Hepatocyte (in vitro differentiated cells): ENCODE measurements around the gene PRTG. TPM values are rescaled to one million over a fixed set of nuclear protein-coding genes. Genes with fewer than 3 reads are reported as not detected.
"Not testable (repeated sequence)": the region's sequence is repeated elsewhere in the genome, so short reads cannot be mapped to it uniquely, and the experiment has no call there.

Experiments
- DNase-seq: peaks from one replicate; pipeline ENCODE4 v3.0.0-alpha.2; 2016; ENCODE audit warnings: low spot score
- H2AFZ ChIP-seq: fragments of 200-600 bp; sonication (generic); 2 replicates; pipeline ENCODE4 v1.6.0; 2016; ENCODE audit warnings: antibody characterized with exemption, mild to moderate bottlenecking
- H3K27ac ChIP-seq: fragments of 200-600 bp; sonication (generic); 2 replicates; pipeline ENCODE4 v1.5.1; 2016; ENCODE audit warnings: mild to moderate bottlenecking
- H3K27me3 ChIP-seq: fragments of 200-600 bp; sonication (generic); 2 replicates; pipeline ENCODE4 v1.6.1; 2016
- H3K36me3 ChIP-seq: fragments of 200-600 bp; sonication (generic); replicated peaks from 2 replicates; pipeline ENCODE4 v1.5.1; 2016; ENCODE audit warnings: low read depth; ENCODE audit not compliant: insufficient read depth
- H3K4me1 ChIP-seq: fragments of 200-600 bp; sonication (generic); 2 replicates; pipeline ENCODE4 v1.5.1; 2016; ENCODE audit warnings: mild to moderate bottlenecking, moderate library complexity; ENCODE audit not compliant: insufficient read depth
- H3K4me2 ChIP-seq: fragments of 200-600 bp; sonication (generic); 2 replicates; pipeline ENCODE4 v1.6.0; 2016
- H3K4me3 ChIP-seq: fragments of 200-600 bp; sonication (generic); 2 replicates; pipeline ENCODE4 v1.5.1; 2016; ENCODE audit warnings: mild to moderate bottlenecking
- H3K79me2 ChIP-seq: fragments of 200-600 bp; sonication (generic); 2 replicates; pipeline ENCODE4 v1.6.0; 2017; ENCODE audit warnings: mild to moderate bottlenecking
- H3K9me2 ChIP-seq: fragments of 200-600 bp; sonication (generic); replicated peaks from 2 replicates; pipeline ENCODE4 v1.6.0; 2017; ENCODE audit warnings: mild to moderate bottlenecking; ENCODE audit not compliant: insufficient read depth
- H3K9me3 ChIP-seq: fragments of 200-600 bp; sonication (generic); 2 replicates; pipeline ENCODE4 v1.5.1; 2016; ENCODE audit warnings: low read depth, mild to moderate bottlenecking
- H4K20me1 ChIP-seq: fragments of 200-600 bp; sonication (generic); 2 replicates; pipeline ENCODE4 v1.6.0; 2016; ENCODE audit warnings: mild to moderate bottlenecking; ENCODE audit not compliant: insufficient read depth, poor library complexity, severe bottlenecking
- EZH2 ChIP-seq: fragments of 200-600 bp; sonication (generic); IDR thresholded peaks from 2 replicates; pipeline ENCODE4 v1.6.1; 2016; ENCODE audit warnings: antibody characterized with exemption, mild to moderate bottlenecking, borderline replicate concordance
- EZH2phosphoT487 ChIP-seq: fragments of 200-600 bp; sonication (generic); IDR thresholded peaks from one replicate; pipeline ENCODE4 v1.6.1; 2018; ENCODE audit warnings: antibody characterized with exemption, mild to moderate bottlenecking, low read depth, moderate library complexity; ENCODE audit not compliant: unreplicated experiment, severe bottlenecking
- WGBS: methylation state at CpG from one replicate; pipeline ENCODE4 v1.1.6; 2016; ENCODE audit warnings: low lambda C conversion rate; ENCODE audit errors: missing lambda C conversion rate; 5-methylcytosine and 5-hydroxymethylcytosine counted together
- polyA plus RNA-seq: library from polyadenylated mRNA; unstranded; fragments of >200 nt; fragmentation: Nextera tagmentation; extraction: Ambion mirVana; gene quantifications from 2 replicates; pipeline ENCODE4 v1.2.1, GENCODE V29; 2016
- total RNA-seq: library from RNA; depleted of rRNA; stranded (reverse); fragments of >200 nt; gene quantifications from 2 replicates; pipeline ENCODE4 v1.2.3, GENCODE V29; 2014
- TF ChIP-seq, protein P1 (sequence below): fragments of 200-600 bp; sonication (generic); IDR thresholded peaks from 2 replicates; pipeline ENCODE4 v1.5.1; 2016; ENCODE audit warnings: antibody characterized with exemption, mild to moderate bottlenecking; ENCODE audit not compliant: poor library complexity

The PRTG gene
- total and polyA plus RNA-seq, 2 experiments from 2014 or later: 6.6 to 19.0 TPM

- H3K27ac ChIP-seq: no peak overlapping the region
- H4K20me1 ChIP-seq: no peaks in the 10 kb centered on the region
- H3K27me3 ChIP-seq: no peaks in the 10 kb centered on the region
- H3K9me3 ChIP-seq: no peaks in the 10 kb centered on the region
- no peak overlapping the region for H2AFZ ChIP-seq
- H3K9me2 ChIP-seq: no peaks in the 10 kb centered on the region
- no peak for DNase-seq
- TF ChIP-seq EZH2phosphoT487 (no peak), EZH2 (no peak)
- TF ChIP-seq, protein P1, sequence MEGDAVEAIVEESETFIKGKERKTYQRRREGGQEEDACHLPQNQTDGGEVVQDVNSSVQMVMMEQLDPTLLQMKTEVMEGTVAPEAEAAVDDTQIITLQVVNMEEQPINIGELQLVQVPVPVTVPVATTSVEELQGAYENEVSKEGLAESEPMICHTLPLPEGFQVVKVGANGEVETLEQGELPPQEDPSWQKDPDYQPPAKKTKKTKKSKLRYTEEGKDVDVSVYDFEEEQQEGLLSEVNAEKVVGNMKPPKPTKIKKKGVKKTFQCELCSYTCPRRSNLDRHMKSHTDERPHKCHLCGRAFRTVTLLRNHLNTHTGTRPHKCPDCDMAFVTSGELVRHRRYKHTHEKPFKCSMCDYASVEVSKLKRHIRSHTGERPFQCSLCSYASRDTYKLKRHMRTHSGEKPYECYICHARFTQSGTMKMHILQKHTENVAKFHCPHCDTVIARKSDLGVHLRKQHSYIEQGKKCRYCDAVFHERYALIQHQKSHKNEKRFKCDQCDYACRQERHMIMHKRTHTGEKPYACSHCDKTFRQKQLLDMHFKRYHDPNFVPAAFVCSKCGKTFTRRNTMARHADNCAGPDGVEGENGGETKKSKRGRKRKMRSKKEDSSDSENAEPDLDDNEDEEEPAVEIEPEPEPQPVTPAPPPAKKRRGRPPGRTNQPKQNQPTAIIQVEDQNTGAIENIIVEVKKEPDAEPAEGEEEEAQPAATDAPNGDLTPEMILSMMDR: no peak
- H3K36me3 ChIP-seq: no peaks in the 10 kb centered on the region
- no peaks in the 10 kb centered on the region for H3K79me2 ChIP-seq
- no peak overlapping the region for H3K4me2 ChIP-seq
- no peaks in the 10 kb centered on the region for H3K4me1 ChIP-seq
- WGBS: 85% methylated on average over 5 of the region's 5 CpGs
- H3K4me3 ChIP-seq: no peak overlapping the region
Observed at GRCh38 chr15:55606214-55606613, 136.7 kb downstream of the PRTG start.

- Histone ChIP-seq H3K27ac (no peak overlapping the region), H3K36me3 (no peaks in the 10 kb centered on the region), H3K79me2 (no peaks in the 10 kb centered on the region), H3K4me3 (no peak overlapping the region), H3K9me2 (no peaks in the 10 kb centered on the region), H2AFZ (no peak overlapping the region), H3K4me1 (no peaks in the 10 kb centered on the region), H3K4me2 (no peak overlapping the region), H4K20me1 (no peaks in the 10 kb centered on the region), H3K27me3 (no peaks in the 10 kb centered on the region), H3K9me3 (no peaks in the 10 kb centered on the region)
- WGBS: 95% methylated on average over 5 of the region's 5 CpGs
- no peak for DNase-seq
- no peak for TF ChIP-seq EZH2
- TF ChIP-seq, protein P1: no peak
Observed at GRCh38 chr15:55601374-55601773, 141.6 kb downstream of the PRTG start.

DNA sequence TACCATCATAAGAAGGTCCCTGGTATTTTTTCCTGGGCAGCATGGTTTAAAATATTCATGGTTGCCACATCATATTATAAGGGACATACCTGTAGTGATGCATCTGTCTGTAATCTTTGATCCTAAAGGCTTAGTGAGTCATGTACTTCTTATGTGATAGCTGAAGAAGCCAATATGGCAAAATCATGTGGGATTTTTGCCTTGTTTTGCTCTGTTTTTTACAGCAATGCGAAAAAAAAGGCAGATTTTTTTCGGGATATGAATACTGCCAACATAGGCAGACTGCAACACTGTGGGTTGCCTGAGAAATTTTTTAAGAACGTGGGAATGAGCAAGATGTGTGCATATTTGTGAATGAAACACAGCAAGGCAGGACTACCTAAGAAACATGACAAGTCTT, 143.5 kb downstream of the PRTG start:
- Histone ChIP-seq H3K9me3 (no peaks in the 10 kb centered on the region), H3K4me2 (no peak overlapping the region), H3K4me3 (no peak overlapping the region), H3K36me3 (no peaks in the 10 kb centered on the region), H3K79me2 (no peaks in the 10 kb centered on the region), H3K9me2 (no peaks in the 10 kb centered on the region), H2AFZ (no peak overlapping the region), H4K20me1 (no peaks in the 10 kb centered on the region), H3K27me3 (no peaks in the 10 kb centered on the region), H3K27ac (no peak overlapping the region), H3K4me1 (no peaks in the 10 kb centered on the region)
- TF ChIP-seq EZH2 (no peak), EZH2phosphoT487 (no peak)
- TF ChIP-seq, protein P1: no peak
- 92% methylated on average over 3 of the region's 3 CpGs for WGBS
- DNase-seq: no peak

GRCh38 chr15:55593019-55593418, 149.9 kb downstream of the PRTG start:
- H3K9me3 ChIP-seq, H3K36me3 ChIP-seq, DNase-seq, H3K9me2 ChIP-seq, H3K4me3 ChIP-seq, H3K27me3 ChIP-seq, H2AFZ ChIP-seq, H4K20me1 ChIP-seq, H3K4me1 ChIP-seq, H3K27ac ChIP-seq, H3K4me2 ChIP-seq, H3K79me2 ChIP-seq: not testable (repeated sequence)
- 96% methylated on average over 1 of the region's 1 CpG for WGBS
